IMR-90 (cell line): Measurements from ENCODE around the gene PIEZO2.

Experiments used
- BHLHE40 ChIP-seq: fragments of 150-350 bp; IDR thresholded peaks from 2 replicates; pipeline ENCODE4 v1.6.1; 2016; ENCODE audit warnings: mild to moderate bottlenecking, low read depth, low read length
- CEBPB ChIP-seq: IDR thresholded peaks from 2 replicates; pipeline ENCODE4 v1.6.1; 2012; ENCODE audit warnings: low read depth, low read length, improper control_type of control experiment
- CHD1 ChIP-seq: IDR thresholded peaks from 2 replicates; pipeline ENCODE4 v1.6.1; 2012; ENCODE audit warnings: low read depth, low read length, improper control_type of control experiment
- CTCF ChIP-seq: conservative IDR thresholded peaks from 2 replicates; pipeline ENCODE4 v1.5.1; 2012; ENCODE audit warnings: mild to moderate bottlenecking, low read depth, low read length, improper control_type of control experiment
- MAFK ChIP-seq: IDR thresholded peaks from 2 replicates; pipeline ENCODE4 v1.6.1; 2012; ENCODE audit warnings: low read depth, low read length, improper control_type of control experiment
- MAZ ChIP-seq: IDR thresholded peaks from 2 replicates; pipeline ENCODE4 v1.6.1; 2012; ENCODE audit warnings: low read depth, mild to moderate bottlenecking, low read length, improper control_type of control experiment, moderate library complexity, borderline replicate concordance
- MXI1 ChIP-seq: IDR thresholded peaks from 2 replicates; pipeline ENCODE4 v1.6.1; 2012; ENCODE audit warnings: low read depth, mild to moderate bottlenecking, low read length, moderate library complexity, borderline replicate concordance
- NFE2L2 ChIP-seq: fragments of 150-350 bp; IDR thresholded peaks from 2 replicates; pipeline ENCODE4 v1.6.1; 2016; ENCODE audit warnings: low read depth, mild to moderate bottlenecking, low read length
- POLR2A ChIP-seq: IDR thresholded peaks from 2 replicates; pipeline ENCODE4 v1.6.1; 2012; ENCODE audit warnings: mild to moderate bottlenecking, low read depth, low read length
- RAD21 ChIP-seq: IDR thresholded peaks from 2 replicates; pipeline ENCODE4 v1.6.1; 2012; ENCODE audit warnings: low read length, improper control_type of control experiment
- RCOR1 ChIP-seq: IDR thresholded peaks from 2 replicates; pipeline ENCODE4 v1.6.1; 2012; ENCODE audit warnings: mild to moderate bottlenecking, low read length, improper control_type of control experiment; ENCODE audit not compliant: insufficient replicate concordance
- RFX5 ChIP-seq: IDR thresholded peaks from 2 replicates; pipeline ENCODE4 v1.8.0; 2012; ENCODE audit warnings: low read depth, mild to moderate bottlenecking, low read length, moderate library complexity
- SMC3 ChIP-seq: fragments of 150-350 bp; IDR thresholded peaks from 2 replicates; pipeline ENCODE4 v1.6.1; 2016; ENCODE audit warnings: low read depth, mild to moderate bottlenecking, antibody characterized with exemption, low read length, moderate library complexity
- USF2 ChIP-seq: fragments of 150-350 bp; IDR thresholded peaks from 2 replicates; pipeline ENCODE4 v1.6.1; 2017; ENCODE audit warnings: mild to moderate bottlenecking, antibody characterized with exemption, low read length, low read depth

GRCh38 chr18:10989486-10989885 lies 159.9 kb downstream of the PIEZO2 start:
- TF ChIP-seq POLR2A = no peak
- no peak for TF ChIP-seq CTCF
- no peak for TF ChIP-seq CEBPB
- no peak for TF ChIP-seq RFX5
- no peak for TF ChIP-seq RAD21
- TF ChIP-seq BHLHE40 = no peak
- TF ChIP-seq RCOR1 = no peak
- no peak for TF ChIP-seq MAZ
- TF ChIP-seq SMC3 = no peak
- no peak for TF ChIP-seq MXI1
- no peak for TF ChIP-seq MAFK
- no peak for TF ChIP-seq USF2
- TF ChIP-seq CHD1 = no peak
- no peak for TF ChIP-seq NFE2L2
